Trophoblast cell (in vitro differentiated cells and primary cell): ENCODE data around the gene OR13C5.

Experiments
- DNase-seq, 2 donors: peaks; one replicate each; pipeline ENCODE4 v3.0.0-alpha.2; 2016
- H2AFZ ChIP-seq: 2 replicates; pipeline ENCODE4 v1.6.1; 2013; ENCODE audit warnings: low read length, moderate library complexity, mild to moderate bottlenecking; ENCODE audit not compliant: insufficient read depth, poor library complexity
- H2AK5ac ChIP-seq: 2 replicates; pipeline ENCODE4 v1.6.1; 2013; ENCODE audit warnings: mild to moderate bottlenecking, low read length
- H2BK120ac ChIP-seq: 2 replicates; pipeline ENCODE4 v1.6.1; 2013; ENCODE audit warnings: low read length, mild to moderate bottlenecking, moderate library complexity; ENCODE audit not compliant: insufficient read depth, poor library complexity
- H2BK12ac ChIP-seq: 2 replicates; pipeline ENCODE4 v1.6.1; 2013; ENCODE audit warnings: mild to moderate bottlenecking, low read length, moderate library complexity
- H2BK5ac ChIP-seq: 2 replicates; pipeline ENCODE4 v1.6.1; 2013; ENCODE audit warnings: low read length, low read depth, moderate library complexity, mild to moderate bottlenecking; ENCODE audit not compliant: poor library complexity
- H3K14ac ChIP-seq: 2 replicates; pipeline ENCODE4 v1.6.1; 2013; ENCODE audit warnings: mild to moderate bottlenecking, low read length
- H3K18ac ChIP-seq: 2 replicates; pipeline ENCODE4 v1.6.1; 2013; ENCODE audit warnings: mild to moderate bottlenecking, low read length
- H3K23ac ChIP-seq: 2 replicates; pipeline ENCODE4 v1.6.1; 2013; ENCODE audit warnings: low read length
- H3K27ac ChIP-seq: 2 replicates; pipeline ENCODE4 v1.5.1; 2013; ENCODE audit warnings: low read depth, mild to moderate bottlenecking, inconsistent platforms, low read length, moderate library complexity
- H3K27me3 ChIP-seq: 2 replicates; pipeline ENCODE4 v1.6.1; 2013; ENCODE audit warnings: inconsistent platforms, mild to moderate bottlenecking, low read length, moderate library complexity; ENCODE audit not compliant: insufficient read depth
- H3K36me3 ChIP-seq, 2 experiments: 1 replicate in 1 of 2; 2 replicates in 1 of 2; pipeline ENCODE4 v1.6.1; 2013; ENCODE audit warnings: low read length in 2 of 2, mild to moderate bottlenecking in 2 of 2, moderate library complexity in 1 of 2; ENCODE audit not compliant: insufficient read depth in 2 of 2, control insufficient read depth in 1 of 2
- H3K4ac ChIP-seq: 2 replicates; pipeline ENCODE4 v1.6.1; 2013; ENCODE audit warnings: low read depth, mild to moderate bottlenecking, low read length, moderate library complexity
- H3K4me1 ChIP-seq, 2 experiments: 1 replicate in 1 of 2; 2 replicates in 1 of 2; pipeline ENCODE4 v1.6.1; 2013; ENCODE audit warnings: low read length in 2 of 2, mild to moderate bottlenecking in 2 of 2, moderate library complexity in 1 of 2; ENCODE audit not compliant: insufficient read depth in 2 of 2, control insufficient read depth in 1 of 2
- H3K4me2 ChIP-seq: 2 replicates; pipeline ENCODE4 v1.6.1; 2013; ENCODE audit warnings: inconsistent platforms, mild to moderate bottlenecking, low read length, moderate library complexity
- H3K4me3 ChIP-seq: 2 replicates; pipeline ENCODE4 v1.5.1; 2013; ENCODE audit warnings: mild to moderate bottlenecking, low read depth, low read length, inconsistent platforms
- H3K79me1 ChIP-seq: one replicate; pipeline ENCODE4 v1.6.1; 2013; ENCODE audit warnings: low read length
- H3K79me2 ChIP-seq: 2 replicates; pipeline ENCODE4 v1.6.1; 2013; ENCODE audit warnings: low read length, mild to moderate bottlenecking; ENCODE audit not compliant: control insufficient read depth, insufficient read depth, poor library complexity
- H3K9ac ChIP-seq: 2 replicates; pipeline ENCODE4 v1.6.1; 2013; ENCODE audit warnings: mild to moderate bottlenecking, low read length
- H3K9me3 ChIP-seq: 2 replicates; pipeline ENCODE4 v1.6.1; 2013; ENCODE audit warnings: low read depth, mild to moderate bottlenecking, control low read depth, inconsistent platforms, low read length; ENCODE audit not compliant: insufficient read depth
- H4K12ac ChIP-seq: 2 replicates; pipeline ENCODE4 v1.6.1; 2013; ENCODE audit warnings: low read depth, mild to moderate bottlenecking, low read length, moderate library complexity
- H4K8ac ChIP-seq: 2 replicates; pipeline ENCODE4 v1.6.1; 2013; ENCODE audit warnings: low read depth, mild to moderate bottlenecking, low read length, moderate library complexity
- H4K91ac ChIP-seq: one replicate; pipeline ENCODE4 v1.6.1; 2013; ENCODE audit warnings: low read depth, mild to moderate bottlenecking, low read length, moderate library complexity
- WGBS: extraction: QIAGEN DNeasy Blood & Tissue Kit; methylation state at CpG from one replicate; pipeline ENCODE4 v1.1.7; 2013; ENCODE audit warnings: missing lambda C conversion rate; ENCODE audit not compliant: insufficient read length, insufficient coverage; ENCODE audit errors: extremely low coverage; 5-methylcytosine and 5-hydroxymethylcytosine counted together

OR13C5 gene

DNA sequence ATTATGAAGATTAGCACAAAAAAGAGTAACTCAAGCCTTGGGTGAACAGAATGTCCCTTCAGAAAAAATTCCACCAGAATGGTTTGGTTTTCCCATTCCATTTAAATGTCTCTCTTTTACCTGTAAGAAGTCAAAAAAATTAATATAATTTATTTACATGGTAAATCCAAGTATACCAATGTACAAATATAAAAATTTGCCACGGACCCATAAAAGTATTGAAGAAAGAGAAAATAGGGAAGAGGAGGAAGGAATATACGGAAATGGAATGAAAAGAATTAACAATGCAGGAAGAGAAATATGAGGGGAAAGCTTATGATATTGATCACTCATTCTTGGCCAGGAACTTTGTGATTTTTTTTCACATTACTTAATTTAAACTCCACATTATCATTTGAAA is 18.9 kb upstream of the OR13C5 start, which contains the start of gene OR13C9:
TSS of gene OR13C9 (minus strand) at position 101 of the 400 bp plus-strand sequence. CDS start at position 101, 0 bp downstream.
- Histone ChIP-seq H3K14ac (no peak within 1 kb of the TSS), H3K23ac (no peak within 1 kb of the TSS), H2AK5ac (no peak within 1 kb of the TSS), H3K79me1 (no peaks in the 10 kb centered on the region), H2BK12ac (no peak within 1 kb of the TSS), H4K8ac (no peak within 1 kb of the TSS), H3K4ac (no peak within 1 kb of the TSS), H3K36me3 (no peaks in the 10 kb centered on the region), H3K27me3 (no peaks in the 10 kb centered on the region), H3K79me2 (no peaks in the 10 kb centered on the region), H3K27ac (no peak within 1 kb of the TSS), H2BK5ac (no peak within 1 kb of the TSS), H3K18ac (no peak within 1 kb of the TSS), H2AFZ (no peak within 1 kb of the TSS), H3K4me2 (no peak within 1 kb of the TSS), H4K12ac (no peak within 1 kb of the TSS), H3K9me3 (no peaks in the 10 kb centered on the region), H4K91ac (no peak within 1 kb of the TSS), H3K9ac (no peak within 1 kb of the TSS), H3K4me1 (no peaks in the 10 kb centered on the region), H2BK120ac (no peak within 1 kb of the TSS), H3K4me3 (no peak within 1 kb of the TSS)
- DNase-seq: no peak
- WGBS: 100% methylated on average over 1 of the region's 2 CpGs

DNA sequence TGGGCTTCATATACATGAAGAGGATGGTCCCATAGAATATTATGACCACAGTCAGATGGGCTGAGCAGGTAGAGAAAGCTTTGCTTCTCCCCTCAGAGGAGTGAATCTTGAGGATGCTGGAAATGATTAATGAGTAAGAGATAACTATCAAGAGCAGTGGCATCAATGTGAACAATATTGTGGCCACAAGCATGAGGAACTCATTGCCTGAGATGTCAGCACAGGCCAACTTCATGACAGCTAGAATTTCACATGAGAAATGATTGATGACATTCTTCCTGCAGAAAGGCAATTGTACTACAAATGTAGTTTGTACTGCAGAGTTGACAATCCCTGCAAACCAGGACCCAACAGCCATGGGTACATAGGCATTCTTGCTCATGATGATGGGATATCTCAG is 18.2 kb upstream of the OR13C5 start:
- Histone ChIP-seq H3K4me1 (no peaks in the 10 kb centered on the region), H3K18ac (no peak overlapping the region), H3K4me2 (no peak overlapping the region), H2AFZ (no peak overlapping the region), H4K91ac (no peak overlapping the region), H3K9me3 (no peaks in the 10 kb centered on the region), H2BK5ac (no peak overlapping the region), H3K79me2 (no peaks in the 10 kb centered on the region), H2BK12ac (no peak overlapping the region), H3K14ac (no peak overlapping the region), H4K12ac (no peak overlapping the region), H3K27me3 (no peaks in the 10 kb centered on the region), H3K23ac (no peak overlapping the region), H3K79me1 (no peaks in the 10 kb centered on the region), H3K4ac (no peak overlapping the region), H2BK120ac (no peak overlapping the region), H3K27ac (no peak overlapping the region), H2AK5ac (no peak overlapping the region), H3K36me3 (no peaks in the 10 kb centered on the region), H3K9ac (no peak overlapping the region), H3K4me3 (no peak overlapping the region), H4K8ac (no peak overlapping the region)
- no peak for DNase-seq

DNA sequence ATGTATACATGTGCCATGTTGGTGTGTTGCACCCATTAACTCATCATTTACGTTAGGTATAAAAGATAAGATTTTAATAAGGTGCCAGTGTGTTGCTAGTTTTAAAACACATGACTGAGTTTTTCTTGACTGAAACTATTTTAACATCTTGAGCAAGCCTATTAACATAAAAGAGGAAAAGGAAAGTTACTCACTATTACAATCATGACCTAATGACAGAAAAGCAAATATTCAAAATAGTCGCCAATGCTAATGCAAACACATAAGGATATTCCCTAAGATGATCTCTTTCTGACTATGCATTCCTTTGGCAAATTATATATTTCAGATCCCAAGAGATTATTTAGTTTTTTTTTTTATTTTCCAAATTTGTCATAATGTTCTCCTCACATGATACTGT is 12.0 kb upstream of the OR13C5 start:
- H2BK120ac ChIP-seq: no peak overlapping the region
- no peak overlapping the region for H3K18ac ChIP-seq
- no peaks in the 10 kb centered on the region for H3K9me3 ChIP-seq

DNA sequence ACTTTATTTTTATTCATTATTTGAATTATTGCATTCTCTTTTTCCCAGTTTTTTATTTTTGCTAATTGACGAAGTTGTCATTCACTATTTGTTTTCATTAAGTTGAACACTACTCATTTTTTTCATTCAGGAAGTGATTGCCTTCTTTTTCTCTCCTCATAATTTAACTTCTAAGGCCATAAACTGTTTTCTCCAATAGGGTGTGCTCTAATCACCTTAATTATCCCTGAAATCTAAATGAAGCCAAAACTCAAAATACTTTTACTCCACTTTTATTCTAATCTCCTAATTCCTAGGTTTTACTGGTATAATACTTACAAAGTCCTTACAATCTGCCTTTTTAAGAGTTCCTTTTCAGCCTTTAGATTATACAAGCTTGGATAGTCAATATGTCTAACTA is 9.1 kb upstream of the OR13C5 start:
- WGBS: no CpG with 5 or more reads among the region's 1 CpG

More for the DNA sequence above, 12.0 kb upstream of the OR13C5 start:
- Histone ChIP-seq H2BK12ac (no peak overlapping the region), H3K79me2 (no peaks in the 10 kb centered on the region), H2AFZ (no peak overlapping the region), H4K12ac (no peak overlapping the region), H3K36me3 (no peaks in the 10 kb centered on the region), H3K79me1 (no peaks in the 10 kb centered on the region), H4K91ac (no peak overlapping the region), H3K4me3 (no peak overlapping the region), H3K14ac (no peak overlapping the region), H2AK5ac (no peak overlapping the region), H3K4ac (no peak overlapping the region), H2BK5ac (no peak overlapping the region), H3K23ac (no peak overlapping the region), H3K27ac (no peak overlapping the region), H3K9ac (no peak overlapping the region), H4K8ac (no peak overlapping the region), H3K4me1 (no peaks in the 10 kb centered on the region), H3K27me3 (no peaks in the 10 kb centered on the region), H3K4me2 (no peak overlapping the region)
- WGBS: no CpG with 5 or more reads among the region's 2 CpGs
- DNase-seq: no peak

More for the DNA sequence above, 9.1 kb upstream of the OR13C5 start:
- Histone ChIP-seq H3K23ac (no peak overlapping the region), H3K27me3 (no peaks in the 10 kb centered on the region), H2AFZ (no peak overlapping the region), H3K9ac (no peak overlapping the region), H3K4me1 (no peaks in the 10 kb centered on the region), H3K36me3 (no peaks in the 10 kb centered on the region), H4K12ac (no peak overlapping the region), H2BK120ac (no peak overlapping the region), H3K18ac (no peak overlapping the region), H3K4me3 (no peak overlapping the region), H3K4me2 (no peak overlapping the region), H2BK5ac (no peak overlapping the region), H3K4ac (no peak overlapping the region), H3K14ac (no peak overlapping the region), H3K27ac (no peak overlapping the region), H4K91ac (no peak overlapping the region), H3K79me1 (no peaks in the 10 kb centered on the region), H3K79me2 (no peaks in the 10 kb centered on the region), H2BK12ac (no peak overlapping the region), H2AK5ac (no peak overlapping the region), H3K9me3 (no peaks in the 10 kb centered on the region), H4K8ac (no peak overlapping the region)
- no peak for DNase-seq
